IPS-18a (cell line): ENCODE data around the gene ABCA3.

ENCODE experiments used
- H3K27ac ChIP-seq: one replicate; pipeline ENCODE4 v1.5.1; 2013; ENCODE audit warnings: low read length
- H3K27me3 ChIP-seq: one replicate; pipeline ENCODE4 v1.6.1; 2013; ENCODE audit warnings: mild to moderate bottlenecking, low read length; ENCODE audit not compliant: control insufficient read depth, insufficient read depth
- H3K36me3 ChIP-seq: one replicate; pipeline ENCODE4 v1.6.1; 2013; ENCODE audit warnings: low read depth, low read length; ENCODE audit not compliant: control insufficient read depth
- H3K4me1 ChIP-seq: one replicate; pipeline ENCODE4 v1.6.1; 2013; ENCODE audit warnings: low read depth, low read length; ENCODE audit not compliant: control insufficient read depth
- H3K4me3 ChIP-seq: one replicate; pipeline ENCODE4 v1.5.1; 2013; ENCODE audit warnings: low read length
- H3K9ac ChIP-seq: one replicate; pipeline ENCODE4 v1.6.1; 2013; ENCODE audit warnings: mild to moderate bottlenecking, low read length, moderate library complexity
- H3K9me3 ChIP-seq: one replicate; pipeline ENCODE4 v1.6.1; 2013; ENCODE audit warnings: low read depth, low read length; ENCODE audit not compliant: control insufficient read depth

The ABCA3 gene

GRCh38 chr16:2343211-2343610 lies 2.7 kb upstream of the ABCA3 start:
- no peak overlapping the region for H3K27ac ChIP-seq
- H3K36me3 ChIP-seq, result no peaks in the 10 kb centered on the region
- no peak overlapping the region for H3K4me3 ChIP-seq
- no peaks in the 10 kb centered on the region for H3K9me3 ChIP-seq
- no peaks in the 10 kb centered on the region for H3K4me1 ChIP-seq
- no peak overlapping the region for H3K9ac ChIP-seq
- peaks cover 19% of the 10 kb centered on the region for H3K27me3 ChIP-seq

GRCh38 chr16:2341456-2342447 lies 1.2 kb upstream of the ABCA3 start:
- no peaks in the 10 kb centered on the region for H3K36me3 ChIP-seq
- H3K27ac ChIP-seq, result no peak overlapping the region
- H3K9me3 ChIP-seq, result no peaks in the 10 kb centered on the region
- H3K9ac ChIP-seq, result no peak overlapping the region
- no peak overlapping the region for H3K4me3 ChIP-seq
- H3K27me3 ChIP-seq, result peaks cover 26% of the 10 kb centered on the region
- H3K4me1 ChIP-seq, result no peaks in the 10 kb centered on the region

- Histone ChIP-seq H3K4me3 (peak overlapping the region; percentile 66), H3K27me3 (peaks cover 26% of the 10 kb centered on the region), H3K4me1 (no peaks in the 10 kb centered on the region), H3K27ac (no peak overlapping the region), H3K9me3 (no peaks in the 10 kb centered on the region), H3K9ac (no peak overlapping the region), H3K36me3 (no peaks in the 10 kb centered on the region)
Measured at GRCh38 chr16:2339521-2340484, 725 bp downstream of the ABCA3 start.

GRCh38 chr16:2337431-2338296 lies 2.9 kb downstream of the ABCA3 start:
- H3K4me3 ChIP-seq, result no peak overlapping the region
- no peak overlapping the region for H3K9ac ChIP-seq
- H3K4me1 ChIP-seq, result no peaks in the 10 kb centered on the region
- peaks cover 26% of the 10 kb centered on the region for H3K27me3 ChIP-seq
- no peak overlapping the region for H3K27ac ChIP-seq
- H3K36me3 ChIP-seq, result no peaks in the 10 kb centered on the region
- H3K9me3 ChIP-seq, result no peaks in the 10 kb centered on the region

- Histone ChIP-seq H3K9ac (no peak overlapping the region), H3K4me1 (no peaks in the 10 kb centered on the region), H3K36me3 (no peaks in the 10 kb centered on the region), H3K4me3 (no peak overlapping the region), H3K27me3 (peaks cover 26% of the 10 kb centered on the region), H3K27ac (no peak overlapping the region), H3K9me3 (no peaks in the 10 kb centered on the region)
Measured at GRCh38 chr16:2335286-2335895, 5.1 kb downstream of the ABCA3 start.

GRCh38 chr16:2333772-2334379 lies 6.7 kb downstream of the ABCA3 start:
- no peak overlapping the region for H3K27ac ChIP-seq
- H3K4me1 ChIP-seq, result no peaks in the 10 kb centered on the region
- H3K9me3 ChIP-seq, result no peaks in the 10 kb centered on the region
- no peak overlapping the region for H3K9ac ChIP-seq
- H3K36me3 ChIP-seq, result no peaks in the 10 kb centered on the region
- no peak overlapping the region for H3K4me3 ChIP-seq
- H3K27me3 ChIP-seq, result peaks cover 14% of the 10 kb centered on the region

GRCh38 chr16:2333231-2333630 lies 7.3 kb downstream of the ABCA3 start:
- Histone ChIP-seq H3K4me3 (no peak overlapping the region), H3K36me3 (no peaks in the 10 kb centered on the region), H3K9me3 (no peaks in the 10 kb centered on the region), H3K9ac (no peak overlapping the region), H3K27ac (no peak overlapping the region), H3K27me3 (peaks cover 7% of the 10 kb centered on the region), H3K4me1 (no peaks in the 10 kb centered on the region)

GRCh38 chr16:2331931-2332267 lies 8.6 kb downstream of the ABCA3 start:
- no peaks in the 10 kb centered on the region for H3K9me3 ChIP-seq
- no peaks in the 10 kb centered on the region for H3K36me3 ChIP-seq
- H3K9ac ChIP-seq, result no peak overlapping the region
- no peak overlapping the region for H3K27ac ChIP-seq
- no peaks in the 10 kb centered on the region for H3K4me1 ChIP-seq
- no peaks in the 10 kb centered on the region for H3K27me3 ChIP-seq
- no peak overlapping the region for H3K4me3 ChIP-seq

GRCh38 chr16:2331199-2331930 lies 9.2 kb downstream of the ABCA3 start:
- Histone ChIP-seq H3K9ac (no peak overlapping the region), H3K9me3 (no peaks in the 10 kb centered on the region), H3K4me3 (no peak overlapping the region), H3K36me3 (no peaks in the 10 kb centered on the region), H3K4me1 (no peaks in the 10 kb centered on the region), H3K27ac (no peak overlapping the region), H3K27me3 (no peaks in the 10 kb centered on the region)

GRCh38 chr16:2329532-2329931 lies 11.0 kb downstream of the ABCA3 start:
- no peaks in the 10 kb centered on the region for H3K27me3 ChIP-seq

More at GRCh38 chr16:2329532-2329931, 11.0 kb downstream of the ABCA3 start:
- Histone ChIP-seq H3K4me3 (no peak overlapping the region), H3K36me3 (no peaks in the 10 kb centered on the region), H3K9me3 (no peaks in the 10 kb centered on the region), H3K27ac (no peak overlapping the region), H3K4me1 (no peaks in the 10 kb centered on the region), H3K9ac (no peak overlapping the region)
